Measurements from ENCODE around the gene FBXO44.
A peak's percentile ranks its signal among the peaks of the same experiment; 100 is the strongest.

The FBXO44 gene

GRCh38 chr1:11640101-11640500, 14.6 kb upstream of the FBXO44 start:
- DNase-seq = no peak

- no peak for DNase-seq
Observed at GRCh38 chr1:11640944-11641343, 13.7 kb upstream of the FBXO44 start.

- no peak for DNase-seq
Observed at GRCh38 chr1:11641776-11642305, 12.8 kb upstream of the FBXO44 start.

GRCh38 chr1:11642418-11643017, 12.2 kb upstream of the FBXO44 start:
- DNase-seq = peak; percentile 77

- no peak for DNase-seq
Observed at GRCh38 chr1:11643782-11644181, 10.9 kb upstream of the FBXO44 start.

GRCh38 chr1:11645270-11645669, 9.4 kb upstream of the FBXO44 start:
- no peak for DNase-seq

- peak; percentile 81 for DNase-seq
Observed at GRCh38 chr1:11645670-11646265, 8.9 kb upstream of the FBXO44 start.

- DNase-seq = no peak
Observed at GRCh38 chr1:11646317-11646716, 8.4 kb upstream of the FBXO44 start.

- DNase-seq = no peak
Observed at GRCh38 chr1:11647333-11647732, 7.3 kb upstream of the FBXO44 start.

GRCh38 chr1:11648039-11648438, 6.6 kb upstream of the FBXO44 start:
- DNase-seq = no peak

- DNase-seq = peak; percentile 42
Observed at GRCh38 chr1:11648732-11649158, 5.9 kb upstream of the FBXO44 start.

- no peak for DNase-seq
Observed at GRCh38 chr1:11649237-11649623, 5.4 kb upstream of the FBXO44 start.

- DNase-seq = no peak
Observed at GRCh38 chr1:11649624-11650330, 4.9 kb upstream of the FBXO44 start.

GRCh38 chr1:11650331-11650991, 4.2 kb upstream of the FBXO44 start:
- DNase-seq = peak; percentile 87

GRCh38 chr1:11651017-11651416, 3.7 kb upstream of the FBXO44 start:
- DNase-seq = no peak

- DNase-seq = no peak
Observed at GRCh38 chr1:11652203-11652780, 2.4 kb upstream of the FBXO44 start.

GRCh38 chr1:11653101-11653860, 1.4 kb upstream of the FBXO44 start:
- no peak for DNase-seq

- DNase-seq = no peak
Observed at GRCh38 chr1:11653861-11654136, 878 bp upstream of the FBXO44 start.

GRCh38 chr1:11654939-11655808, 497 bp downstream of the FBXO44 start:
- DNase-seq = no peak

- no peak for DNase-seq
Observed at GRCh38 chr1:11657654-11658053, 3.0 kb downstream of the FBXO44 start.

GRCh38 chr1:11658542-11658941, 3.9 kb downstream of the FBXO44 start:
- no peak for DNase-seq

GRCh38 chr1:11659748-11660147, 5.1 kb downstream of the FBXO44 start:
- DNase-seq = no peak

All from CD4-positive, alpha-beta T cell treated with Interleukin-21 for 1 hour (primary cell).